NCI-H69 (cell line): ENCODE measurements around the gene ZBTB49.
A peak's percentile ranks its signal among the peaks of the same experiment; 100 is the strongest.
"Not testable (repeated sequence)": the region's sequence is repeated elsewhere in the genome, so short reads cannot be mapped to it uniquely, and the experiment has no call there.

ENCODE experiments used
- DNase-seq: peaks from one replicate; lab custom pipeline; 2025; lab: John Stamatoyannopoulos, UW

Gene ZBTB49

GRCh38 chr4:4289941-4290850, at the start of gene ZBTB49, which contains the start of gene LYAR:
Gene ZBTB49, plus strand, starts transcription at chr4:4290251. Its CDS starts 9,695 bp downstream, at chr4:4299946.
Gene LYAR, minus strand, starts transcription at chr4:4290154. Its CDS starts 6,412 bp downstream, at chr4:4283742.
- DNase-seq = peak; percentile 89

GRCh38 chr4:4245172-4245571, 44.9 kb upstream of the ZBTB49 start:
- DNase-seq = no peak

GRCh38 chr4:4247696-4248028, 42.4 kb upstream of the ZBTB49 start:
- peak; percentile 28 for DNase-seq

- DNase-seq = peak; percentile 87
These were observed 41.8 kb upstream of the ZBTB49 start, which contains the start of gene TMEM128 for GRCh38 chr4:4248029-4248884. Gene TMEM128, minus strand, starts transcription at chr4:4248223. Its CDS starts 21 bp downstream, at chr4:4248202.

- peak; percentile 15 for DNase-seq
These were observed 41.2 kb upstream of the ZBTB49 start for GRCh38 chr4:4248885-4249203.

- DNase-seq = not testable (repeated sequence)
These were observed 40.7 kb upstream of the ZBTB49 start for GRCh38 chr4:4249342-4249741.

- no peak for DNase-seq
These were observed 40.2 kb upstream of the ZBTB49 start for GRCh38 chr4:4249866-4250265.

- no peak for DNase-seq
These were observed 35.9 kb upstream of the ZBTB49 start for GRCh38 chr4:4254199-4254598.

- no peak for DNase-seq
These were observed 35.4 kb upstream of the ZBTB49 start for GRCh38 chr4:4254666-4255065.

- DNase-seq = peak; percentile 63
These were observed 33.3 kb upstream of the ZBTB49 start for GRCh38 chr4:4256799-4257198.

- DNase-seq = not testable (repeated sequence)
These were observed 32.3 kb upstream of the ZBTB49 start for GRCh38 chr4:4257705-4258104.

GRCh38 chr4:4259484-4260100, 30.5 kb upstream of the ZBTB49 start:
- peak; percentile 60 for DNase-seq

GRCh38 chr4:4260185-4260751, 29.8 kb upstream of the ZBTB49 start:
- peak; percentile 60 for DNase-seq

- DNase-seq = no peak
These were observed 22.1 kb upstream of the ZBTB49 start for GRCh38 chr4:4267981-4268380.

GRCh38 chr4:4268776-4269175, 21.3 kb upstream of the ZBTB49 start:
- no peak for DNase-seq

- no peak for DNase-seq
These were observed 20.7 kb upstream of the ZBTB49 start for GRCh38 chr4:4269331-4269731.

GRCh38 chr4:4269856-4270255, 20.2 kb upstream of the ZBTB49 start:
- DNase-seq = no peak

- DNase-seq = no peak
These were observed 19.5 kb upstream of the ZBTB49 start for GRCh38 chr4:4270529-4270928.

GRCh38 chr4:4271912-4272311, 18.1 kb upstream of the ZBTB49 start:
- no peak for DNase-seq

- DNase-seq = no peak
These were observed 15.8 kb upstream of the ZBTB49 start for GRCh38 chr4:4274226-4274625.

- no peak for DNase-seq
These were observed 12.5 kb upstream of the ZBTB49 start for GRCh38 chr4:4277531-4277930.

GRCh38 chr4:4281787-4282186, 8.3 kb upstream of the ZBTB49 start:
- no peak for DNase-seq
